SIG-M5 (cell line): Measurements from ENCODE around the gene GPN2.

Experiments used
- DNase-seq: peaks from one replicate; lab custom pipeline; 2025; lab: John Stamatoyannopoulos, UW

The GPN2 gene

GRCh38 chr1:26889551-26890466 lies at the start of gene GPN2:
Gene GPN2, minus strand, starts transcription at chr1:26890283. Its CDS starts 187 bp downstream, at chr1:26890096.
- no peak for DNase-seq

GRCh38 chr1:26938659-26939025 lies 48.6 kb upstream of the GPN2 start:
- DNase-seq = no peak

GRCh38 chr1:26938004-26938658 lies 48.0 kb upstream of the GPN2 start:
- no peak for DNase-seq

- no peak for DNase-seq
These were observed 46.7 kb upstream of the GPN2 start for GRCh38 chr1:26936823-26937222.

- DNase-seq = peak; percentile 58
These were observed 42.4 kb upstream of the GPN2 start for GRCh38 chr1:26932531-26932930.

GRCh38 chr1:26923711-26924110 lies 33.6 kb upstream of the GPN2 start:
- no peak for DNase-seq

GRCh38 chr1:26922901-26923300 lies 32.8 kb upstream of the GPN2 start:
- DNase-seq = no peak

GRCh38 chr1:26922431-26922729 lies 32.3 kb upstream of the GPN2 start:
- DNase-seq = no peak

GRCh38 chr1:26921540-26922430 lies 31.7 kb upstream of the GPN2 start, which contains the start of gene NUDC:
Gene NUDC, plus strand, starts transcription at chr1:26921743. Its CDS starts 106 bp downstream, at chr1:26921849.
- peak; percentile 66 for DNase-seq

GRCh38 chr1:26921126-26921539 lies 31.1 kb upstream of the GPN2 start:
- DNase-seq = no peak

GRCh38 chr1:26915204-26915842 lies 25.2 kb upstream of the GPN2 start:
- no peak for DNase-seq

- no peak for DNase-seq
These were observed 23.9 kb upstream of the GPN2 start, which contains the start of gene NR0B2 for GRCh38 chr1:26913754-26914619. Gene NR0B2, minus strand, starts transcription at chr1:26913975. Its CDS starts 35 bp downstream, at chr1:26913940.

GRCh38 chr1:26913389-26913753 lies 23.3 kb upstream of the GPN2 start:
- DNase-seq = no peak

- no peak for DNase-seq
These were observed 22.0 kb upstream of the GPN2 start for GRCh38 chr1:26912147-26912490.

- DNase-seq = no peak
These were observed 21.5 kb upstream of the GPN2 start for GRCh38 chr1:26911399-26912146.

GRCh38 chr1:26910343-26911160 lies 20.5 kb upstream of the GPN2 start:
- no peak for DNase-seq

GRCh38 chr1:26909951-26910342 lies 19.9 kb upstream of the GPN2 start:
- no peak for DNase-seq

GRCh38 chr1:26907071-26907917 lies 17.2 kb upstream of the GPN2 start:
- DNase-seq = no peak
